ENCODE results near the gene SNX4. TPM values are rescaled to one million over a fixed set of nuclear protein-coding genes. Genes with fewer than 3 reads are reported as not detected.

SNX4 gene
- total RNA-seq, 2 experiments from 2014 or later = 28.2 to 38.9 TPM

DNA sequence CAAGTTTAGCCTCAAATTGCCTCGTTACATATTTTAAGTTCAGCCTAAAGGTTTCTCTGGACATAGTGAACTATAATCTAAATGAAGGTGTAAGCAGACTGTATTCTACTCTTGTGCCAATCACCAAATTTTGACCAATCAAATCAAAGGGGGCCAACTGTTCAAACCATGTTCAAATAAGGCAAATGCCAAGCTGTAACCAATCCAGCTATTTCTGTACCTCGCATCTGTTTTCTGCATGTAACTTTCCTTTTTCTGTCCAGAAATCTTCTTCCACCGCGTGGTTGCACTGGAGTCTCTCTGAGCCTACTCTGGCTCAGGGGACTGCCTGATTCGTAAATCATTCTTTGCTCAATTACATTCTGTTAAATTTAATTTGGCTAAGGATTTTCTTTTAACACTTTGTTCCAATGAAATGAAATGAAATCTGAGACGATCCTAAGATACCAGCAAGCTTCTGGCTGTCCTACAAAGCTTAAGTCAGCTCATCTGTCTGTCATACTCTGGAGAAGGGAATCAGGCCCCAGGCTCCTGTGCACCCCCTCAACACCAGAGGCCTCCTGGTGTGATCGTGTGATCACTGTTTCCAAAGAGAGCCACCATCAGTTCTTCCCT lies 91.7 kb downstream of the SNX4 start:
- Histone ChIP-seq H3K4me3 (ENCODE audit: low read depth, low read length, poor library complexity, severe bottlenecking) (no peak overlapping the region), H3K9me2 (ENCODE audit: insufficient read depth, low read length) (no peaks in the 10 kb centered on the region), H3K4me1 (ENCODE audit: insufficient read depth, low read length, poor library complexity, severe bottlenecking) (no peaks in the 10 kb centered on the region), H3K4me2 (ENCODE audit: low read length) (no peak overlapping the region), H3K36me3 (ENCODE audit: insufficient read depth, low read length) (no peaks in the 10 kb centered on the region), H3K79me2 (ENCODE audit: insufficient read depth, low read depth, low read length) (no peaks in the 10 kb centered on the region), H3K9me3 (ENCODE audit: low read length) (no peaks in the 10 kb centered on the region), H2AFZ (ENCODE audit: low read length) (no peak overlapping the region), H3K27ac (ENCODE audit: low read depth, low read length, poor library complexity, severe bottlenecking) (no peak overlapping the region), H4K20me1 (ENCODE audit: insufficient read depth, low read length) (no peaks in the 10 kb centered on the region)
- POLR2A ChIA-PET = no interaction called here
- no TSS peak for BruUV-seq (replicated peaks)
- TF ChIP-seq, protein P1, sequence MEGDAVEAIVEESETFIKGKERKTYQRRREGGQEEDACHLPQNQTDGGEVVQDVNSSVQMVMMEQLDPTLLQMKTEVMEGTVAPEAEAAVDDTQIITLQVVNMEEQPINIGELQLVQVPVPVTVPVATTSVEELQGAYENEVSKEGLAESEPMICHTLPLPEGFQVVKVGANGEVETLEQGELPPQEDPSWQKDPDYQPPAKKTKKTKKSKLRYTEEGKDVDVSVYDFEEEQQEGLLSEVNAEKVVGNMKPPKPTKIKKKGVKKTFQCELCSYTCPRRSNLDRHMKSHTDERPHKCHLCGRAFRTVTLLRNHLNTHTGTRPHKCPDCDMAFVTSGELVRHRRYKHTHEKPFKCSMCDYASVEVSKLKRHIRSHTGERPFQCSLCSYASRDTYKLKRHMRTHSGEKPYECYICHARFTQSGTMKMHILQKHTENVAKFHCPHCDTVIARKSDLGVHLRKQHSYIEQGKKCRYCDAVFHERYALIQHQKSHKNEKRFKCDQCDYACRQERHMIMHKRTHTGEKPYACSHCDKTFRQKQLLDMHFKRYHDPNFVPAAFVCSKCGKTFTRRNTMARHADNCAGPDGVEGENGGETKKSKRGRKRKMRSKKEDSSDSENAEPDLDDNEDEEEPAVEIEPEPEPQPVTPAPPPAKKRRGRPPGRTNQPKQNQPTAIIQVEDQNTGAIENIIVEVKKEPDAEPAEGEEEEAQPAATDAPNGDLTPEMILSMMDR (conservative IDR thresholded peaks at IDR 0.05; ENCODE audit: low read length) = no peak
- TF ChIP-seq EZH2phosphoT487 (IDR thresholded peaks at IDR 0.05; ENCODE audit: borderline replicate concordance, low read depth, low read length) = no peak
- no peak for DNase-seq (ENCODE audit: low spot score)
- intact Hi-C loops (cut with micrococcal nuclease; ENCODE audit: unreplicated experiment) = no loop called here
- CTCF ChIA-PET (ENCODE audit: unreplicated experiment) = interaction anchor here (0.7 kb wide), 1 partner anchor 156 kb away, joined by 3 read pairs; no protein-coding TSS in a partner anchor

DNA sequence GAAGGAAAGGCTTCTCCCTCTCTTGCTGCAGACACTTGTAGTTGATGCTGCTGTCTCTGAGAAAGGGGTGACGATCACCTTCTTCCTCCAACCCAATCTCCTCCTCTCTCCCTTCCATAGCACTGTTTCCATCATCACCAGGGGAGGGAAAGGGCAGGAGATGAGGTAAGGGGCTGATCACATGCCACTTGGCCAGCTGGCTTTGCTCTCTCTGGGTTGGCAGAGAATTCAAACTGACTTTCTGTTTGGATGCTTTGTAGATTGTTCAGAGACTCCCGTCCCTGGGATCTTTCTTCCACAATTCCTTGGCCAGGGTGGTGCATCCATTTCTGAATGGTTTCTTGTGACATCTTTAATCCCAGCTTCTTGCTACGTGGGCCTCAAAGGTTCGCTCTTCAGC lies 101.7 kb downstream of the SNX4 start:
- H3K9me3 ChIP-seq (ENCODE audit: low read length) = no peaks in the 10 kb centered on the region
- H3K36me3 ChIP-seq (ENCODE audit: insufficient read depth, low read length) = no peaks in the 10 kb centered on the region
- H3K4me2 ChIP-seq (ENCODE audit: low read length) = no peak overlapping the region
- no peak overlapping the region for H3K4me3 ChIP-seq (ENCODE audit: low read depth, low read length, poor library complexity, severe bottlenecking)
- H3K9me2 ChIP-seq (ENCODE audit: insufficient read depth, low read length) = no peaks in the 10 kb centered on the region
- H2AFZ ChIP-seq (ENCODE audit: low read length) = no peak overlapping the region
- intact Hi-C loops (cut with micrococcal nuclease; ENCODE audit: unreplicated experiment) = no loop called here
- H3K27ac ChIP-seq (ENCODE audit: low read depth, low read length, poor library complexity, severe bottlenecking) = no peak overlapping the region
- ChIA-PET CTCF (ENCODE audit: unreplicated experiment) (no interaction called here), POLR2A (no interaction called here)
- BruUV-seq (replicated peaks) = no TSS peak
- DNase-seq (ENCODE audit: low spot score) = no peak
- TF ChIP-seq, protein P1 (conservative IDR thresholded peaks at IDR 0.05; ENCODE audit: low read length) = no peak
- TF ChIP-seq EZH2phosphoT487 (IDR thresholded peaks at IDR 0.05; ENCODE audit: borderline replicate concordance, low read depth, low read length) = no peak
- no peaks in the 10 kb centered on the region for H3K79me2 ChIP-seq (ENCODE audit: insufficient read depth, low read depth, low read length)
- no peaks in the 10 kb centered on the region for H3K4me1 ChIP-seq (ENCODE audit: insufficient read depth, low read length, poor library complexity, severe bottlenecking)
- no peaks in the 10 kb centered on the region for H4K20me1 ChIP-seq (ENCODE audit: insufficient read depth, low read length)

GRCh38 chr3:125416235-125416634 lies 103.8 kb downstream of the SNX4 start:
- no peaks in the 10 kb centered on the region for H3K9me2 ChIP-seq (ENCODE audit: insufficient read depth, low read length)
- BruUV-seq (replicated peaks) = no TSS peak
- no peak overlapping the region for H3K4me3 ChIP-seq (ENCODE audit: low read depth, low read length, poor library complexity, severe bottlenecking)
- no peaks in the 10 kb centered on the region for H3K36me3 ChIP-seq (ENCODE audit: insufficient read depth, low read length)
- ChIA-PET POLR2A (interaction anchor here (0.7 to 0.9 kb wide), 2 partner anchors 29 to 1231 kb away, joined by 3 to 6 read pairs; no protein-coding TSS in a partner anchor), CTCF (ENCODE audit: unreplicated experiment) (no interaction called here)
- H2AFZ ChIP-seq (ENCODE audit: low read length) = no peak overlapping the region
- intact Hi-C loops (cut with micrococcal nuclease; ENCODE audit: unreplicated experiment) = no loop called here
- no peaks in the 10 kb centered on the region for H3K4me1 ChIP-seq (ENCODE audit: insufficient read depth, low read length, poor library complexity, severe bottlenecking)
- no peak overlapping the region for H3K27ac ChIP-seq (ENCODE audit: low read depth, low read length, poor library complexity, severe bottlenecking)
- H3K79me2 ChIP-seq (ENCODE audit: insufficient read depth, low read depth, low read length) = no peaks in the 10 kb centered on the region
- TF ChIP-seq EZH2phosphoT487 (IDR thresholded peaks at IDR 0.05; ENCODE audit: borderline replicate concordance, low read depth, low read length) = no peak
- TF ChIP-seq, protein P1 (conservative IDR thresholded peaks at IDR 0.05; ENCODE audit: low read length) = no peak
- DNase-seq (ENCODE audit: low spot score) = no peak
- no peaks in the 10 kb centered on the region for H3K9me3 ChIP-seq (ENCODE audit: low read length)
- H4K20me1 ChIP-seq (ENCODE audit: insufficient read depth, low read length) = no peaks in the 10 kb centered on the region
- no peak overlapping the region for H3K4me2 ChIP-seq (ENCODE audit: low read length)

All from OCI-LY7 (cell line).